Smooth muscle cell (in vitro differentiated cells): ENCODE data around the gene LCP2. TPM values are rescaled to one million over a fixed set of nuclear protein-coding genes. Genes with fewer than 3 reads are reported as not detected.

Source experiments
- DNase-seq: peaks from one replicate; lab custom pipeline; 2025; ENCODE audit not compliant: unreplicated experiment; lab: John Stamatoyannopoulos, UW
- H2AFZ ChIP-seq: fragments of 200-600 bp; sonication (generic); 2 replicates; pipeline ENCODE4 v1.6.0; 2016; ENCODE audit warnings: antibody characterized with exemption, low read depth, mild to moderate bottlenecking
- H3F3A ChIP-seq: fragments of 200-600 bp; sonication (generic); 2 replicates; pipeline ENCODE4 v1.6.0; 2017; ENCODE audit warnings: antibody characterized with exemption, low read depth
- H3K27ac ChIP-seq: fragments of 200-600 bp; sonication (generic); 2 replicates; pipeline ENCODE4 v1.5.1; 2016; ENCODE audit warnings: low read depth, mild to moderate bottlenecking
- H3K27me3 ChIP-seq: fragments of 200-600 bp; sonication (generic); 2 replicates; pipeline ENCODE4 v1.6.1; 2016; ENCODE audit warnings: low read depth, mild to moderate bottlenecking
- H3K36me3 ChIP-seq: fragments of 200-600 bp; sonication (generic); 2 replicates; pipeline ENCODE4 v1.5.1; 2016; ENCODE audit warnings: low read depth
- H3K4me1 ChIP-seq: fragments of 200-600 bp; sonication (generic); 2 replicates; pipeline ENCODE4 v1.5.1; 2016; ENCODE audit warnings: low read depth
- H3K4me2 ChIP-seq: fragments of 200-600 bp; sonication (generic); 2 replicates; pipeline ENCODE4 v1.6.0; 2016; ENCODE audit warnings: mild to moderate bottlenecking
- H3K4me3 ChIP-seq: fragments of 200-600 bp; sonication (generic); 2 replicates; pipeline ENCODE4 v1.5.1; 2016; ENCODE audit warnings: mild to moderate bottlenecking
- H3K79me2 ChIP-seq: fragments of 200-600 bp; sonication (generic); 2 replicates; pipeline ENCODE4 v1.6.0; 2016; ENCODE audit warnings: low read depth, mild to moderate bottlenecking
- H3K9ac ChIP-seq: fragments of 200-600 bp; sonication (generic); 2 replicates; pipeline ENCODE4 v1.6.0; 2016; ENCODE audit warnings: low read depth
- H3K9me3 ChIP-seq: fragments of 200-600 bp; sonication (generic); replicated peaks from 2 replicates; pipeline ENCODE4 v1.5.1; 2016; ENCODE audit warnings: low read depth
- H4K20me1 ChIP-seq: fragments of 200-600 bp; sonication (generic); 2 replicates; pipeline ENCODE4 v1.6.0; 2016; ENCODE audit warnings: low read depth
- CTCF ChIP-seq: fragments of 200-600 bp; sonication (generic); IDR thresholded peaks from 2 replicates; pipeline ENCODE4 v1.5.1; 2017; ENCODE audit warnings: borderline replicate concordance, mild to moderate bottlenecking, antibody characterized with exemption; ENCODE audit not compliant: insufficient read depth, poor library complexity, severe bottlenecking
- WGBS: methylation state at CpG from one replicate; pipeline ENCODE4 v1.1.7; 2016; ENCODE audit warnings: low lambda C conversion rate; 5-methylcytosine and 5-hydroxymethylcytosine counted together
- polyA plus RNA-seq: library from polyadenylated mRNA; unstranded; fragments of >200 nt; fragmentation: Nextera tagmentation; extraction: Ambion mirVana; gene quantifications from 2 replicates; pipeline ENCODE4 v1.2.1, GENCODE V29; 2016
- total RNA-seq: library from RNA; depleted of rRNA; stranded (reverse); fragments of >200 nt; gene quantifications from 2 replicates; pipeline ENCODE4 v1.2.3, GENCODE V29; 2014

LCP2 gene
- total and polyA plus RNA-seq, 2 experiments from 2014 or later, result 0.45 to 2.7 TPM

GRCh38 chr5:170211575-170212334, 85.8 kb downstream of the LCP2 start:
- no peak overlapping the region for H3K4me3 ChIP-seq
- no peaks in the 10 kb centered on the region for H4K20me1 ChIP-seq
- no peak overlapping the region for H3K27ac ChIP-seq
- no peaks in the 10 kb centered on the region for H3K4me1 ChIP-seq
- H3K9ac ChIP-seq, result no peak overlapping the region
- no peak for DNase-seq
- no peak overlapping the region for H2AFZ ChIP-seq
- H3K4me2 ChIP-seq, result no peak overlapping the region
- no peak for TF ChIP-seq CTCF
- no peaks in the 10 kb centered on the region for H3K9me3 ChIP-seq
- H3K27me3 ChIP-seq, result peaks cover 10% of the 10 kb centered on the region
- 78% methylated on average over 1 of the region's 1 CpG for WGBS
- no peaks in the 10 kb centered on the region for H3K79me2 ChIP-seq
- H3F3A ChIP-seq, result no peaks in the 10 kb centered on the region
- H3K36me3 ChIP-seq, result no peaks in the 10 kb centered on the region

- Histone ChIP-seq H3K4me2 (no peak overlapping the region), H3K9me3 (no peaks in the 10 kb centered on the region), H3K4me1 (no peaks in the 10 kb centered on the region), H3K79me2 (no peaks in the 10 kb centered on the region), H4K20me1 (no peaks in the 10 kb centered on the region), H3K9ac (no peak overlapping the region), H2AFZ (no peak overlapping the region), H3K27me3 (peaks cover 22% of the 10 kb centered on the region), H3K4me3 (no peak overlapping the region), H3K36me3 (no peaks in the 10 kb centered on the region), H3F3A (no peaks in the 10 kb centered on the region), H3K27ac (no peak overlapping the region)
- no peak for TF ChIP-seq CTCF
- DNase-seq, result no peak
- WGBS, result 95% methylated on average over 8 of the region's 8 CpGs
Measured at GRCh38 chr5:170206958-170207357, 90.6 kb downstream of the LCP2 start.

- no peak for TF ChIP-seq CTCF
- Histone ChIP-seq H2AFZ (no peak overlapping the region), H3K27ac (no peak overlapping the region), H3F3A (no peaks in the 10 kb centered on the region), H3K36me3 (no peaks in the 10 kb centered on the region), H3K27me3 (peaks cover 22% of the 10 kb centered on the region), H3K79me2 (no peaks in the 10 kb centered on the region), H4K20me1 (no peaks in the 10 kb centered on the region), H3K4me2 (no peak overlapping the region), H3K4me1 (no peaks in the 10 kb centered on the region), H3K4me3 (no peak overlapping the region), H3K9me3 (no peaks in the 10 kb centered on the region), H3K9ac (no peak overlapping the region)
- 80% methylated on average over 3 of the region's 3 CpGs for WGBS
- DNase-seq, result no peak
Measured at GRCh38 chr5:170206216-170206615, 91.4 kb downstream of the LCP2 start.

GRCh38 chr5:170204202-170204601, 93.4 kb downstream of the LCP2 start:
- TF ChIP-seq CTCF, result no peak

More at GRCh38 chr5:170204202-170204601, 93.4 kb downstream of the LCP2 start:
- Histone ChIP-seq H4K20me1 (no peaks in the 10 kb centered on the region), H3K9ac (no peak overlapping the region), H3K79me2 (no peaks in the 10 kb centered on the region), H3K9me3 (no peaks in the 10 kb centered on the region), H3K36me3 (no peaks in the 10 kb centered on the region), H3F3A (no peaks in the 10 kb centered on the region), H3K4me1 (no peaks in the 10 kb centered on the region), H2AFZ (no peak overlapping the region), H3K27me3 (peaks cover 22% of the 10 kb centered on the region), H3K4me2 (no peak overlapping the region), H3K27ac (no peak overlapping the region), H3K4me3 (no peak overlapping the region)
- WGBS, result 90% methylated on average over 5 of the region's 5 CpGs
- DNase-seq, result no peak
